ENCODE data around the gene TNP1.

Gene TNP1

DNA sequence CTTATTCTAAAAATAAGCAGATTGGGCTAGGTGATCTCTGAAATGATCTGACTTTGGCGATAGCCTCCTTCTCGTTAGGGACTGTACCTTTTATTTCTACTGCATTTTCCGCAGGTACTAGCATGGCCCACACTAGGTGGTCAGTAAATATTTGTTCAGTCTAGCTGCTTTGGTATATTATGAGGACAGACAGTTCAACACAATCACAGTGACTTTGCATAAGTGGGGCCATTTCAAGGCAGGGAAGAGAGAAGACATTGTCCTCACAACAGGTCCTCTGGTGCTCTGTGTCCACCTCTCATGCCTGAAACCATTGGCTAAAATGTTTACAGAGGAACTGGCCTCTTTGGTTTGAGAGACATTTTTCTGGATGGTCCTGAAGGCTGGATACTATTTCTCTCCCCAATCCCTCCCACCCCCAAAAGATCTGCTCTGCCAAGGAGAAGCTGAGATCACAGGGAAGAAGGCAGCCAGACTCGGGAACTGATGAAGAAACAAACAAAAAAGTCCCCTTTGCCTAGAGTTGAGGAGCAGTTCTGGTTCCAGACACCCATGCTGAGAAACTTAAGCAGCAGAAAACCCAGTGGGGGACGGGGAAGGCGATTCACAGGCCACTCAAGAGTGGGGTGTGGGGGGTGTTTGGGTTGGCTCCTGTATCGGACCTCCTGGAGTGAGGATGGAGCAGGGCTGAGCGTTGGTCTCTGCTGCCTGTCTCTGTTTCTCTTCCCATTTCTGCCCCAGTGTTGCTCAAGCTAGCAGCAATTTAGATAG lies 2.9 kb upstream of the TNP1 start:
- Histone ChIP-seq H3K4me3 (ENCODE audit: insufficient read depth, low read depth, low read length, poor library complexity, severe bottlenecking) (no peak overlapping the region), H3K27ac (ENCODE audit: insufficient read depth, low read length, poor library complexity, severe bottlenecking) (no peak overlapping the region), H3K9me3 (ENCODE audit: control insufficient read depth, low read length) (no peaks in the 10 kb centered on the region), H3K36me3 (ENCODE audit: control insufficient read depth, insufficient read depth, low read length) (no peaks in the 10 kb centered on the region), H3K27me3 (replicated peaks; ENCODE audit: control insufficient read depth, insufficient read depth, low read length, poor library complexity, severe bottlenecking) (no peaks in the 10 kb centered on the region), H3K4me1 (ENCODE audit: control insufficient read depth, insufficient read depth, low read length, poor library complexity, severe bottlenecking) (no peaks in the 10 kb centered on the region)
- no peak for DNase-seq

DNA sequence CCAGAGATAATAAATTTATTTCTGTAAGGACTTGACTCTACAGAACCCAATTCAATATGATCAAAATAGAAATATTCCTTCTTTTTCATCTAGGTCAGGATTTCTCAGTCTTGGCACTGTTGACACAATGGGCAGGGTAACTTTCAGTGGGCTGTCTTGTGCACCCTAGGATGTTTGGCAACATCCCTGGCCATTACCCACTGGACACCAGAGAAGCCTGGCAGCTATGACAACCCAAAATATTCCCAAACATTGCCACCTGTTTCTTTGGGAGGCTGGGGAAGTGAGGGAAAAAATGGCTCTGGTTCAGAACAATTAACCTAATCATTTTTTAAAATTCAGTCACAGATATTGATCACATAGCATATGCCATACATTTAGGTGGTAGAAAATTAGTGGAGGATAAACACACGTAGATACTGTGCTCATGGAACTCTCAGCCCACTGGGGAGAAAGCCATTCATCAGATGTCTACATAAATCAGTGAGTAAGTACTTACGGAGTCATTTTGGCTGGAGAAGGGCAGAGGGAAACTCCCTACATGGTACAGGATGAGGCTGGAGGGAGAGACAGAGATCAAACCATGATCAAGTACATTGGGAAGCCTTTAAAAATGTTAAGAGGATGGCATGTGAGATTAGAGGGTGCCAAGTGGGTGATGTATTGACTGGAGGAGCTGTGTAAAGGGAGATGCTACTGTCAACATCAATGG lies 718 bp upstream of the TNP1 start:
- H3K4me3 ChIP-seq (ENCODE audit: insufficient read depth, low read depth, low read length, poor library complexity, severe bottlenecking), result no peak overlapping the region
- H3K9me3 ChIP-seq (ENCODE audit: control insufficient read depth, low read length), result no peaks in the 10 kb centered on the region
- no peak for DNase-seq
- no peaks in the 10 kb centered on the region for H3K27me3 ChIP-seq (replicated peaks; ENCODE audit: control insufficient read depth, insufficient read depth, low read length, poor library complexity, severe bottlenecking)
- H3K27ac ChIP-seq (ENCODE audit: insufficient read depth, low read length, poor library complexity, severe bottlenecking), result no peak overlapping the region
- no peaks in the 10 kb centered on the region for H3K4me1 ChIP-seq (ENCODE audit: control insufficient read depth, insufficient read depth, low read length, poor library complexity, severe bottlenecking)
- H3K36me3 ChIP-seq (ENCODE audit: control insufficient read depth, insufficient read depth, low read length), result no peaks in the 10 kb centered on the region

DNA sequence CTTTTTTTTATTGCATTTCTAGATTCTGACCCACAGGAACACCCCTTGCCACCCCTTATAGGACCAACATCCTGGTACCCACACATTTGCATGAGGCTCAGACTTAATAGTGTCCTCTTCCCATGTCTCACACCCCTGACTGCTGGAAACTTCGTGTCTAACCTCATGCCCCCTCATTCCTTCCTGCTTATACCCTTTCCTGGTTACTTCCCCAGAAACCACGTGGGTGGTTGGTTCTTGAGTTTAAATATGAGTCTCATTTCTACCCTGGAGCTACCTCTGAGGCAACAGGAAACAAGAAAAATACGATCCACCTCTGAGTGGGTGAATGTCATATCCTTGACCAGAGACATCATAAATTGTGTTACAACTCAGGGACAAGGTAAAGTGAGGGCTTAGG lies 1.6 kb downstream of the TNP1 start:
- Histone ChIP-seq H3K4me1 (ENCODE audit: control insufficient read depth, insufficient read depth, low read length, poor library complexity, severe bottlenecking) (no peaks in the 10 kb centered on the region), H3K36me3 (ENCODE audit: control insufficient read depth, insufficient read depth, low read length) (no peaks in the 10 kb centered on the region), H3K4me3 (ENCODE audit: insufficient read depth, low read depth, low read length, poor library complexity, severe bottlenecking) (no peak overlapping the region), H3K27ac (ENCODE audit: insufficient read depth, low read length, poor library complexity, severe bottlenecking) (no peak overlapping the region), H3K9me3 (ENCODE audit: control insufficient read depth, low read length) (no peaks in the 10 kb centered on the region), H3K27me3 (replicated peaks; ENCODE audit: control insufficient read depth, insufficient read depth, low read length, poor library complexity, severe bottlenecking) (no peaks in the 10 kb centered on the region)
- DNase-seq, result no peak

DNA sequence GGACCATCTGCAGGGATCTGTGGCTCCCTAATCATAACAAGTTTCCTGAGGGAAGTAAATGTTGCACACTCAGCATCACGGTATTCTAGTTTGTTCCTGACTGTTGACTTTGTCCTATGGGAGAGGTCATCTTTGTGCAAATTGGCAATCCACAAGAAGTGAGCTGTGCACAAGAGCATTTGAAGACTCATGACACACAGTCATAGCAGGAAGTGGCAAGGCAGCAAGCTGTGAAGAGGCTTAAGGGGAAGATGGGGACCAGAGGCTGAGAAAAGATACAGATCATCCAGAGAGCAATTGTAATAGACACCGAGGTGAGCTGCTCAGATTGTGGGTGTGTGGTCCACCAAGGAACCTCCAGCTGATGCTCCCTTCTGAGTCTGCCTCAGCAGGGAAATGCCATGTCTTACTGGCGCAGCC lies 2.7 kb downstream of the TNP1 start:
- Histone ChIP-seq H3K4me3 (ENCODE audit: insufficient read depth, low read depth, low read length, poor library complexity, severe bottlenecking) (no peak overlapping the region), H3K36me3 (ENCODE audit: control insufficient read depth, insufficient read depth, low read length) (no peaks in the 10 kb centered on the region)
- no peak for DNase-seq

DNA sequence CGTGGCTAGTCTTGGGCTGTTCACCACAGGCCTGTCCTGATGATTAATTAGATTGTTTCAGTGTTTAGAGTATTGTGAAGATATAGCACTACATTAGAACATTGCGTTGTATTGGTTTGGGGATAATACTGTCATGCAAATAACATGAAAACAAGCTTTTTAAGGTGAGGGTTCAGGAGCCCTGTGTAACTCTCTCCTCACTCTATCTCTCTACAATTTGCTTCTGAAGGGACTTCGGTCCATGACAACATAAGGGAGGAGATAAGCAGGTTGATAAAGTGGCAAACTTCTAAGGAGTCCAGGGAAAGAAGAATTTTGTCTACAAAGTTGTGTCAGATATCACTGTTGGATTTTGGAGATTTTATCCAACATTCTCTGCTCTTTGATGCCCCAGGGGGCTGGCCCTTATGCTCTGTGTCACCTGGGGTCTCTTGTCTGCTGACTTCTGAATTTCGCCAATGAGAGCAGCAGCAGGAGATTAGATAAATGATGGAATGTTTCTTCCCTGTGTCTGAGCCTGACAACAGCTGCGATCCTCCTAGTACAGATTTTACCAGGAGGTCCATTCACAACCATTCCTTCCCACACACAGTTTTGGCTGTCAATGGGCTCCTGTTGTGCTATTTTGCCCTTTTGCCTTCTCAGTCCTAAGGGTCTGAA lies 3.3 kb downstream of the TNP1 start:
- H3K9me3 ChIP-seq (ENCODE audit: control insufficient read depth, low read length), result no peaks in the 10 kb centered on the region
- no peaks in the 10 kb centered on the region for H3K4me1 ChIP-seq (ENCODE audit: control insufficient read depth, insufficient read depth, low read length, poor library complexity, severe bottlenecking)
- no peak overlapping the region for H3K4me3 ChIP-seq (ENCODE audit: insufficient read depth, low read depth, low read length, poor library complexity, severe bottlenecking)
- no peak overlapping the region for H3K27ac ChIP-seq (ENCODE audit: insufficient read depth, low read length, poor library complexity, severe bottlenecking)
- DNase-seq, result no peak
- H3K27me3 ChIP-seq (replicated peaks; ENCODE audit: control insufficient read depth, insufficient read depth, low read length, poor library complexity, severe bottlenecking), result no peaks in the 10 kb centered on the region
- H3K36me3 ChIP-seq (ENCODE audit: control insufficient read depth, insufficient read depth, low read length), result no peaks in the 10 kb centered on the region

More for the DNA sequence above, 2.7 kb downstream of the TNP1 start:
- no peaks in the 10 kb centered on the region for H3K27me3 ChIP-seq (replicated peaks; ENCODE audit: control insufficient read depth, insufficient read depth, low read length, poor library complexity, severe bottlenecking)
- H3K9me3 ChIP-seq (ENCODE audit: control insufficient read depth, low read length), result no peaks in the 10 kb centered on the region
- no peak overlapping the region for H3K27ac ChIP-seq (ENCODE audit: insufficient read depth, low read length, poor library complexity, severe bottlenecking)
- H3K4me1 ChIP-seq (ENCODE audit: control insufficient read depth, insufficient read depth, low read length, poor library complexity, severe bottlenecking), result no peaks in the 10 kb centered on the region

DNA sequence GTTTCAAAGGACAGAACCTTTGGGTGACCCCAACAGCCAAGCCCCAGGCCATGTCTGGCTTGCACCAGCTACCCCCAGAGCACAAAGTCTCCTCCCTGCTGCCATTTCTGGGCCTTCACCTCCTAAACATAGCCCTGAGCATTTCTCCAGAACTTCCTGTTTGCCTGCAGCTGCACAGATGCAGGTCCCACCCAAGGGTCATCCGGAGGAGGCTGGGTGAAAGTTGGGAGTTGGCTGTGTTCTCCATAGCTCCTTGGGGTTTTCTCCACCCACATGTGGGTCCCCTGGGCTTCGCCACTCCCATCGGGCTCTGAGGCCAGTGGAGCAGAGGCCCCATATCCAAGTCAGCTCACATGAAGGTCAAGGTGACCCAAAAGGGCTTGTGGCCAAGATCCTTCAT lies 4.3 kb downstream of the TNP1 start:
- H3K4me3 ChIP-seq (ENCODE audit: insufficient read depth, low read depth, low read length, poor library complexity, severe bottlenecking), result no peak overlapping the region

DNA sequence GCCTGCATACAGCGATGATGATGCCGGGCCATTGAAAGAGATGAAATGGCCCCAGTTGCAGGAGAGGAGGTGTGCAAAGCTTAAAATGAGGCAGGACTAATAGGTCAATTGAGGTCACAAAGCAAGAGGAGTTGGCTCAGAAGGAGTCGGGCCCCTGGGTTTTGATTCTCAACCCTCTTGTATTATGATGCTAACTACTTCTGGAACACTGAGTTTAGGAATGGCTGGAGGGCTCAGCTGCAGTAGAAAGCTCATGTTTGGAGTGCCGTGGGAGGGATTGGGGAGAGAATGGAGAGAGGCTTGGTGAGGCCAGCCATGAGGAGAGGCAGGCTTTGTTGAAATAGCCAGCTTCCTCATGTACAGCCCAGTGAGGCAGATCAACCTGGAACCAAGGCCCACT lies 4.8 kb downstream of the TNP1 start:
- no peak for DNase-seq
- Histone ChIP-seq H3K36me3 (ENCODE audit: control insufficient read depth, insufficient read depth, low read length) (no peaks in the 10 kb centered on the region), H3K4me1 (ENCODE audit: control insufficient read depth, insufficient read depth, low read length, poor library complexity, severe bottlenecking) (no peaks in the 10 kb centered on the region), H3K4me3 (ENCODE audit: insufficient read depth, low read depth, low read length, poor library complexity, severe bottlenecking) (no peak overlapping the region), H3K9me3 (ENCODE audit: control insufficient read depth, low read length) (no peaks in the 10 kb centered on the region), H3K27ac (ENCODE audit: insufficient read depth, low read length, poor library complexity, severe bottlenecking) (no peak overlapping the region), H3K27me3 (replicated peaks; ENCODE audit: control insufficient read depth, insufficient read depth, low read length, poor library complexity, severe bottlenecking) (no peaks in the 10 kb centered on the region)

More for the DNA sequence above, 4.3 kb downstream of the TNP1 start:
- Histone ChIP-seq H3K27me3 (replicated peaks; ENCODE audit: control insufficient read depth, insufficient read depth, low read length, poor library complexity, severe bottlenecking) (no peaks in the 10 kb centered on the region), H3K9me3 (ENCODE audit: control insufficient read depth, low read length) (no peaks in the 10 kb centered on the region), H3K36me3 (ENCODE audit: control insufficient read depth, insufficient read depth, low read length) (no peaks in the 10 kb centered on the region), H3K4me1 (ENCODE audit: control insufficient read depth, insufficient read depth, low read length, poor library complexity, severe bottlenecking) (no peaks in the 10 kb centered on the region), H3K27ac (ENCODE audit: insufficient read depth, low read length, poor library complexity, severe bottlenecking) (no peak overlapping the region)
- no peak for DNase-seq

DNA sequence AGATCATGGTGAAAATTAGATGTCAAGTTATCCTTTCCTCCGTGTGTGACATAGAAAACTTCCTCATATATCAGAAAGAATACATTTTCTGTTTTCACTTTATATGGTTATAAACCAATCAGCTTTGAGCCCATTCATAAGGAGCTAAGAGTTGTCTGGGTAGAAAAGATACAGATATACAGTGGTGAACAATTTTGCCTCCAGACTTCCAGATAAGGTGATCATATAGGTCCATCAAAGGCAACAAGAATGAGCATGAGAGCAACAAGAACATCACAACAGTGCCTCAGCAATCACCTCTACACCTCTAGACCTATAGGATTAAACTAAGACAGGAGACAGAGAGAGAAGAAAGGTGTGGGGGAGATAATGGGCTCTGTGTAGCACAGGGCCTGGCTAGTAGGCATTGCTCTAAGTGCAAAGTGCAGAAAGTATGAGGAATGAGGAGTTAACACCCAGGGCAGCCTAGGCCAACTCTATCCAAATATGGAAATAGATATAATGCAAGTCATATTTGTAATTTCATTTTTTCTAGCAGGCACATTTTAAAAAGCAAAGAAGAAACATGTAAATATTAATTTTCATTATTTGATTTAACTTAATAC lies 8.3 kb downstream of the TNP1 start:
- no peak overlapping the region for H3K27ac ChIP-seq (ENCODE audit: insufficient read depth, low read length, poor library complexity, severe bottlenecking)
- no peaks in the 10 kb centered on the region for H3K9me3 ChIP-seq (ENCODE audit: control insufficient read depth, low read length)
- no peaks in the 10 kb centered on the region for H3K4me1 ChIP-seq (ENCODE audit: control insufficient read depth, insufficient read depth, low read length, poor library complexity, severe bottlenecking)
- H3K36me3 ChIP-seq (ENCODE audit: control insufficient read depth, insufficient read depth, low read length), result no peaks in the 10 kb centered on the region
- DNase-seq, result no peak
- no peak overlapping the region for H3K4me3 ChIP-seq (ENCODE audit: insufficient read depth, low read depth, low read length, poor library complexity, severe bottlenecking)
- H3K27me3 ChIP-seq (replicated peaks; ENCODE audit: control insufficient read depth, insufficient read depth, low read length, poor library complexity, severe bottlenecking), result no peaks in the 10 kb centered on the region

DNA sequence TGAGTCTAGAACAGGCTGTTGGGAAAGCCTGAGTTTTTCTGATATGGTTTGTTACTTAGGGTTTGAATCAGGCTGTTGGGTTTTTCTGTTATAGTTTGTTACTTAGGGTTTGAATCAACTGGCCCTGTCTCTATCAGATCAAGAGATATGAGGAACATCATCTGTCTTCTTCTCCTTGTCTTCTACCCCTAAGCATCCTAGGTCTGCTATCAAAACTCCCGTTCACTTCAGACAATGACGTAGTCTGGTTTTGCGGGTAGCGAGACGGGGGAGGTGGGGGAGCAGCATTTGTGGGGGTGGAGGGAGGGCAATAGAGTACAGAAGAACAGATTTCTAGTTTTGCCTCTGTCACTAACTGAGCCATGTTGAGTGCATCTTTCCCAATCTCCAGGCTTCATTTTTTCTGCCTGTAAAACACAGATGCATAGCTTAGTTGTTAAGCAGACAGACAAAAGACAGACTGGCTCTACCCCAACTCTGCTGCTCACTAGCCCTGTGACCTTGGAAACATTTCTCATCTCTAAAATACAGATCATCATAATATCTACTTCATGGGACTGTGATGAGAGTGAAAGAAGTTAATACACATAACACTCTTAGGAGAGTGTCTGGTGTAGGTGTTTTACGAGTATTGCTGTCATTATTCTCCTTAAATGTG lies 9.1 kb downstream of the TNP1 start:
- Histone ChIP-seq H3K9me3 (ENCODE audit: control insufficient read depth, low read length) (no peaks in the 10 kb centered on the region), H3K4me3 (ENCODE audit: insufficient read depth, low read depth, low read length, poor library complexity, severe bottlenecking) (no peak overlapping the region), H3K27me3 (replicated peaks; ENCODE audit: control insufficient read depth, insufficient read depth, low read length, poor library complexity, severe bottlenecking) (no peaks in the 10 kb centered on the region), H3K36me3 (ENCODE audit: control insufficient read depth, insufficient read depth, low read length) (no peaks in the 10 kb centered on the region), H3K4me1 (ENCODE audit: control insufficient read depth, insufficient read depth, low read length, poor library complexity, severe bottlenecking) (no peaks in the 10 kb centered on the region), H3K27ac (ENCODE audit: insufficient read depth, low read length, poor library complexity, severe bottlenecking) (no peak overlapping the region)
- no peak for DNase-seq

Measured in effector memory CD4-positive, alpha-beta T cell (primary cell).